ENCODE results near the gene ANKRD28. TPM values are rescaled to one million over a fixed set of nuclear protein-coding genes. Genes with fewer than 3 reads are reported as not detected.
"Not testable (repeated sequence)": the region's sequence is repeated elsewhere in the genome, so short reads cannot be mapped to it uniquely, and the experiment has no call there.

ANKRD28 gene
- total and polyA plus RNA-seq, 9 donors: 21.2 to 79.4 (median 43.8) TPM

- no peak for DNase-seq
- H3K9me3 ChIP-seq: no peaks in the 10 kb centered on the region
- H3K27ac ChIP-seq: no peak overlapping the region
- no peaks in the 10 kb centered on the region for H3K4me1 ChIP-seq (ENCODE audit: insufficient read depth)
- TF ChIP-seq CTCF (IDR thresholded peaks at IDR 0.05): no peak
- no peak for TF ChIP-seq POLR2A (IDR thresholded peaks at IDR 0.05)
- TF ChIP-seq EP300 (IDR thresholded peaks at IDR 0.05): no peak
- 94 to 100% (median 97%) methylated on average over 1 of the region's 1 CpG for WGBS, 3 donors
- no peaks in the 10 kb centered on the region for H3K36me3 ChIP-seq
- intact Hi-C loops (cut with DNase I): no loop called here
- no peaks in the 10 kb centered on the region for H3K27me3 ChIP-seq
- no peak overlapping the region for H3K4me3 ChIP-seq
Observed at GRCh38 chr3:15779111-15779510, 18.7 kb downstream of the ANKRD28 start.

GRCh38 chr3:15778332-15778858 is 19.4 kb downstream of the ANKRD28 start:
- H3K27ac ChIP-seq: no peak overlapping the region
- no peaks in the 10 kb centered on the region for H3K36me3 ChIP-seq
- no peak for DNase-seq
- TF ChIP-seq EP300 (IDR thresholded peaks at IDR 0.05): no peak
- TF ChIP-seq POLR2A (IDR thresholded peaks at IDR 0.05): no peak
- TF ChIP-seq CTCF (IDR thresholded peaks at IDR 0.05): no peak
- no peaks in the 10 kb centered on the region for H3K9me3 ChIP-seq
- no peak overlapping the region for H3K4me3 ChIP-seq
- H3K27me3 ChIP-seq: no peaks in the 10 kb centered on the region
- intact Hi-C loops (cut with DNase I): no loop called here
- H3K4me1 ChIP-seq (ENCODE audit: insufficient read depth): no peaks in the 10 kb centered on the region
- WGBS, 3 donors: 88 to 94% (median 90%) methylated on average over 2 of the region's 2 CpGs

GRCh38 chr3:15774931-15775560 is 22.7 kb downstream of the ANKRD28 start:
- intact Hi-C loops (cut with DNase I); H3K27ac ChIP-seq; H3K36me3 ChIP-seq; DNase-seq; H3K4me3 ChIP-seq; H3K27me3 ChIP-seq; H3K4me1 ChIP-seq (ENCODE audit: insufficient read depth); H3K9me3 ChIP-seq: not testable (repeated sequence)
- WGBS, 3 donors: 92 to 96% (median 95%) methylated on average over 6 of the region's 6 CpGs

GRCh38 chr3:15771444-15771843 is 26.3 kb downstream of the ANKRD28 start:
- WGBS, 3 donors: 14 to 27% (median 17%) methylated on average over 1 of the region's 1 CpG
- DNase-seq: no peak
- H3K4me3 ChIP-seq: no peak overlapping the region
- no peaks in the 10 kb centered on the region for H3K36me3 ChIP-seq
- no peaks in the 10 kb centered on the region for H3K4me1 ChIP-seq (ENCODE audit: insufficient read depth)
- intact Hi-C loops (cut with DNase I): no loop called here
- H3K27me3 ChIP-seq: no peaks in the 10 kb centered on the region
- H3K9me3 ChIP-seq: no peaks in the 10 kb centered on the region
- H3K27ac ChIP-seq: no peak overlapping the region
- no peak for TF ChIP-seq POLR2A (IDR thresholded peaks at IDR 0.05)
- no peak for TF ChIP-seq CTCF (IDR thresholded peaks at IDR 0.05)
- no peak for TF ChIP-seq EP300 (IDR thresholded peaks at IDR 0.05)

GRCh38 chr3:15769256-15769915 is 28.4 kb downstream of the ANKRD28 start:
- Histone ChIP-seq H3K9me3 (no peaks in the 10 kb centered on the region), H3K4me3 (no peak overlapping the region), H3K27ac (no peak overlapping the region), H3K27me3 (no peaks in the 10 kb centered on the region), H3K4me1 (ENCODE audit: insufficient read depth) (no peaks in the 10 kb centered on the region), H3K36me3 (no peaks in the 10 kb centered on the region)
- 66 to 74% (median 71%) methylated on average over 2 of the region's 2 CpGs for WGBS, 3 donors
- no peak for DNase-seq
- TF ChIP-seq CTCF (IDR thresholded peaks at IDR 0.05): no peak
- TF ChIP-seq EP300 (IDR thresholded peaks at IDR 0.05): no peak
- TF ChIP-seq POLR2A (IDR thresholded peaks at IDR 0.05): no peak
- intact Hi-C loops (cut with DNase I): no loop called here

Data from ovary (tissue), 9 donors.